Prostate gland (tissue), 2 donors: ENCODE results near the gene SHISAL1. TPM values are rescaled to one million over a fixed set of nuclear protein-coding genes. Genes with fewer than 3 reads are reported as not detected.
A peak's percentile ranks its signal among the peaks of the same experiment; 100 is the strongest.

Source experiments
- DNase-seq: peaks from one replicate; pipeline ENCODE4 v3.0.0-alpha.2; 2019; ENCODE audit warnings: low spot score
- H3K27ac ChIP-seq, 2 donors: fragments of 200-600 bp; sonication (generic); 2 replicates each; pipeline ENCODE4 v1.5.1; 2017 to 2019
- H3K27me3 ChIP-seq: fragments of 200-600 bp; sonication (generic); replicated peaks from 2 replicates; pipeline ENCODE4 v1.5.1; 2019; ENCODE audit not compliant: insufficient read depth
- H3K36me3 ChIP-seq, 2 donors: fragments of 200-600 bp; sonication (generic); 1 replicate in 1 of 2; 2 replicates in 1 of 2; pipeline versions ENCODE4 v1.5.1 to v1.8.1; 2017 to 2019
- H3K4me1 ChIP-seq: fragments of 200-600 bp; sonication (generic); replicated peaks from 2 replicates; pipeline ENCODE4 v1.5.1; 2019
- H3K4me3 ChIP-seq, 2 donors: fragments of 200-600 bp; sonication (generic); 2 replicates each; pipeline ENCODE4 v1.5.1; 2017 to 2019
- H3K9me3 ChIP-seq: fragments of 200-600 bp; sonication (generic); 2 replicates; pipeline ENCODE4 v1.5.1; 2017
- POLR2A ChIP-seq: fragments of 450-650 bp; IDR thresholded peaks from one replicate; pipeline ENCODE4 v1.6.1; 2016; ENCODE audit warnings: antibody characterized with exemption, mild to moderate bottlenecking
- POLR2AphosphoS5 ChIP-seq: sonication (generic); formaldehyde crosslinking; IDR thresholded peaks from one replicate; pipeline ENCODE4 v1.6.1; 2017; ENCODE audit warnings: antibody characterized with exemption
- WGBS: methylation state at CpG from one replicate; pipeline ENCODE4 v1.1.5; 2018; 5-methylcytosine and 5-hydroxymethylcytosine counted together
- intact Hi-C: fragments of 100-400 bp; cut with DNase I; formaldehyde crosslinking; loops from one replicate; pipeline ENCODE4 v1.14.2; 2022
- total RNA-seq, 2 donors: library from RNA; depleted of rRNA; stranded (reverse); fragments of >200 nt; gene quantifications; one replicate each; pipeline ENCODE4 v1.1.0, GENCODE V29; 2016
- TF ChIP-seq, protein P1 (sequence below), 4 experiments: fragments of 200-600 bp in 2 of 4; fragments of 450-650 bp in 2 of 4; sonication (generic) in 2 of 4; IDR thresholded peaks; 1 replicate in 3 of 4; 2 replicates in 1 of 4; pipeline ENCODE4 v1.5.1; 2016 to 2019; ENCODE audit warnings: antibody characterized with exemption in 4 of 4, mild to moderate bottlenecking in 2 of 4, moderate library complexity in 2 of 4

The SHISAL1 gene
- total RNA-seq, 2 donors from 2014 or later = 1.8 to 7.8 TPM

GRCh38 chr22:44332946-44333345 is 20.2 kb upstream of the SHISAL1 start:
- TF ChIP-seq, protein P1, sequence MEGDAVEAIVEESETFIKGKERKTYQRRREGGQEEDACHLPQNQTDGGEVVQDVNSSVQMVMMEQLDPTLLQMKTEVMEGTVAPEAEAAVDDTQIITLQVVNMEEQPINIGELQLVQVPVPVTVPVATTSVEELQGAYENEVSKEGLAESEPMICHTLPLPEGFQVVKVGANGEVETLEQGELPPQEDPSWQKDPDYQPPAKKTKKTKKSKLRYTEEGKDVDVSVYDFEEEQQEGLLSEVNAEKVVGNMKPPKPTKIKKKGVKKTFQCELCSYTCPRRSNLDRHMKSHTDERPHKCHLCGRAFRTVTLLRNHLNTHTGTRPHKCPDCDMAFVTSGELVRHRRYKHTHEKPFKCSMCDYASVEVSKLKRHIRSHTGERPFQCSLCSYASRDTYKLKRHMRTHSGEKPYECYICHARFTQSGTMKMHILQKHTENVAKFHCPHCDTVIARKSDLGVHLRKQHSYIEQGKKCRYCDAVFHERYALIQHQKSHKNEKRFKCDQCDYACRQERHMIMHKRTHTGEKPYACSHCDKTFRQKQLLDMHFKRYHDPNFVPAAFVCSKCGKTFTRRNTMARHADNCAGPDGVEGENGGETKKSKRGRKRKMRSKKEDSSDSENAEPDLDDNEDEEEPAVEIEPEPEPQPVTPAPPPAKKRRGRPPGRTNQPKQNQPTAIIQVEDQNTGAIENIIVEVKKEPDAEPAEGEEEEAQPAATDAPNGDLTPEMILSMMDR (IDR thresholded peaks at IDR 0.05) = no peak
- TF ChIP-seq POLR2A (no peak), POLR2AphosphoS5 (no peak)
- H3K4me1 ChIP-seq = no peaks in the 10 kb centered on the region
- H3K27ac ChIP-seq = no peak overlapping the region
- DNase-seq = no peak
- no peaks in the 10 kb centered on the region for H3K9me3 ChIP-seq
- H3K4me3 ChIP-seq = no peak overlapping the region
- intact Hi-C loops = no loop called here
- 83% methylated on average over 8 of the region's 8 CpGs for WGBS
- no peaks in the 10 kb centered on the region for H3K36me3 ChIP-seq
- H3K27me3 ChIP-seq = peaks cover 7% of the 10 kb centered on the region

- no peaks in the 10 kb centered on the region for H3K4me1 ChIP-seq
- WGBS = 18% methylated on average over 42 of the region's 55 CpGs
- peaks cover 7% of the 10 kb centered on the region for H3K27me3 ChIP-seq
- H3K27ac ChIP-seq = no peak overlapping the region
- TF ChIP-seq, protein P1 (IDR thresholded peaks at IDR 0.05) = no peak
- TF ChIP-seq POLR2AphosphoS5 (no peak), POLR2A (no peak)
- H3K4me3 ChIP-seq = no peak overlapping the region
- DNase-seq = no peak
- no peaks in the 10 kb centered on the region for H3K36me3 ChIP-seq
- no peaks in the 10 kb centered on the region for H3K9me3 ChIP-seq
- intact Hi-C loops = no loop called here
Observed at GRCh38 chr22:44331881-44332714, 19.3 kb upstream of the SHISAL1 start.

GRCh38 chr22:44330744-44331660 is 18.3 kb upstream of the SHISAL1 start:
- H3K9me3 ChIP-seq = no peaks in the 10 kb centered on the region
- no peaks in the 10 kb centered on the region for H3K36me3 ChIP-seq
- peak overlapping the region; percentile 18 to 38 for H3K4me3 ChIP-seq
- H3K27me3 ChIP-seq = peaks cover 7% of the 10 kb centered on the region
- intact Hi-C loops = no loop called here
- WGBS = 5% methylated on average over 72 of the region's 103 CpGs
- H3K27ac ChIP-seq = no peak overlapping the region
- no peak for DNase-seq
- no peak for TF ChIP-seq POLR2AphosphoS5
- TF ChIP-seq POLR2A = no peak
- TF ChIP-seq, protein P1 (IDR thresholded peaks at IDR 0.05) = no peak
- no peaks in the 10 kb centered on the region for H3K4me1 ChIP-seq

GRCh38 chr22:44330188-44330743 is 17.5 kb upstream of the SHISAL1 start:
- Histone ChIP-seq H3K9me3 (no peaks in the 10 kb centered on the region), H3K36me3 (no peaks in the 10 kb centered on the region), H3K4me1 (no peaks in the 10 kb centered on the region), H3K27me3 (peaks cover 7% of the 10 kb centered on the region), H3K27ac (no peak overlapping the region), H3K4me3 (no peak overlapping the region)
- DNase-seq = no peak
- 59% methylated on average over 12 of the region's 12 CpGs for WGBS
- intact Hi-C loops = no loop called here
- no peak for TF ChIP-seq POLR2AphosphoS5
- TF ChIP-seq POLR2A = no peak
- TF ChIP-seq, protein P1 (IDR thresholded peaks at IDR 0.05) = no peak
